ENCODE data around the gene TMEM175.
A peak's percentile ranks its signal among the peaks of the same experiment; 100 is the strongest.
"Not testable (repeated sequence)": the region's sequence is repeated elsewhere in the genome, so short reads cannot be mapped to it uniquely, and the experiment has no call there.

The TMEM175 gene

GRCh38 chr4:921830-922331 is 10.4 kb upstream of the TMEM175 start:
- FAIRE-seq (peak; percentile 97), DNase-seq (ENCODE audit: insufficient read length, low spot score) (no peak)
- TF ChIP-seq POU2F2 (IDR thresholded peaks at IDR 0.05; ENCODE audit: low read depth, low read length) (peak; percentile 99), SPI1 (IDR thresholded peaks at IDR 0.05; ENCODE audit: low read depth, low read length) (peak; percentile 77), PAX5 (IDR thresholded peaks at IDR 0.05; ENCODE audit: insufficient read depth, low read length, severe bottlenecking) (no peak)

- TF ChIP-seq SPI1 (IDR thresholded peaks at IDR 0.05; ENCODE audit: low read depth, low read length) (peak; percentile 85), POLR2AphosphoS5 (IDR thresholded peaks at IDR 0.05; ENCODE audit: low read depth, low read length) (no peak), PAX5 (IDR thresholded peaks at IDR 0.05; ENCODE audit: insufficient read depth, low read length, severe bottlenecking) (no peak), POU2F2 (IDR thresholded peaks at IDR 0.05; ENCODE audit: low read depth, low read length) (no peak), POLR2A (IDR thresholded peaks at IDR 0.05; ENCODE audit: low read depth, low read length) (no peak), TAF1 (IDR thresholded peaks at IDR 0.05; ENCODE audit: low read depth, low read length) (no peak)
- DNase-seq (ENCODE audit: insufficient read length, low spot score) (no peak), FAIRE-seq (no peak)
These were observed 7.9 kb upstream of the TMEM175 start for GRCh38 chr4:924107-925096.

- no peak for TF ChIP-seq POLR2A (IDR thresholded peaks at IDR 0.05; ENCODE audit: low read depth, low read length)
- FAIRE-seq (no peak), DNase-seq (ENCODE audit: insufficient read length, low spot score) (no peak)
These were observed 7.1 kb upstream of the TMEM175 start for GRCh38 chr4:925171-925570.

GRCh38 chr4:925771-926500 is 6.3 kb upstream of the TMEM175 start:
- DNase-seq (ENCODE audit: insufficient read length, low spot score) (no peak), FAIRE-seq (no peak)
- TF ChIP-seq POLR2AphosphoS5 (IDR thresholded peaks at IDR 0.05; ENCODE audit: low read depth, low read length) (no peak), TAF1 (IDR thresholded peaks at IDR 0.05; ENCODE audit: low read depth, low read length) (no peak), SPI1 (IDR thresholded peaks at IDR 0.05; ENCODE audit: low read depth, low read length) (no peak), POU2F2 (IDR thresholded peaks at IDR 0.05; ENCODE audit: low read depth, low read length) (no peak), PAX5 (IDR thresholded peaks at IDR 0.05; ENCODE audit: insufficient read depth, low read length, severe bottlenecking) (no peak), POLR2A (IDR thresholded peaks at IDR 0.05; ENCODE audit: low read depth, low read length) (no peak)

- TF ChIP-seq TAF1 (IDR thresholded peaks at IDR 0.05; ENCODE audit: low read depth, low read length): no peak
- TF ChIP-seq POLR2A (IDR thresholded peaks at IDR 0.05; ENCODE audit: low read depth, low read length): no peak
- TF ChIP-seq PAX5 (IDR thresholded peaks at IDR 0.05; ENCODE audit: insufficient read depth, low read length, severe bottlenecking): no peak
- TF ChIP-seq SPI1 (IDR thresholded peaks at IDR 0.05; ENCODE audit: low read depth, low read length): no peak
- TF ChIP-seq POLR2AphosphoS5 (IDR thresholded peaks at IDR 0.05; ENCODE audit: low read depth, low read length): no peak
- TF ChIP-seq POU2F2 (IDR thresholded peaks at IDR 0.05; ENCODE audit: low read depth, low read length): no peak
- DNase-seq (ENCODE audit: insufficient read length, low spot score) (no peak), FAIRE-seq (no peak)
These were observed 5.7 kb upstream of the TMEM175 start for GRCh38 chr4:926538-926937.

- DNase-seq (ENCODE audit: insufficient read length, low spot score); FAIRE-seq: not testable (repeated sequence)
These were observed 4.7 kb upstream of the TMEM175 start for GRCh38 chr4:927566-927965.

- DNase-seq (ENCODE audit: insufficient read length, low spot score) (no peak), FAIRE-seq (no peak)
- TF ChIP-seq TAF1 (IDR thresholded peaks at IDR 0.05; ENCODE audit: low read depth, low read length) (no peak), POLR2AphosphoS5 (IDR thresholded peaks at IDR 0.05; ENCODE audit: low read depth, low read length) (no peak), POLR2A (IDR thresholded peaks at IDR 0.05; ENCODE audit: low read depth, low read length) (no peak), POU2F2 (IDR thresholded peaks at IDR 0.05; ENCODE audit: low read depth, low read length) (no peak), SPI1 (IDR thresholded peaks at IDR 0.05; ENCODE audit: low read depth, low read length) (no peak), PAX5 (IDR thresholded peaks at IDR 0.05; ENCODE audit: insufficient read depth, low read length, severe bottlenecking) (no peak)
These were observed 3.0 kb upstream of the TMEM175 start for GRCh38 chr4:929096-929765.

GRCh38 chr4:930028-930551 is 2.2 kb upstream of the TMEM175 start:
- no peak for DNase-seq (ENCODE audit: insufficient read length, low spot score)
- no peak for FAIRE-seq
- TF ChIP-seq SPI1 (IDR thresholded peaks at IDR 0.05; ENCODE audit: low read depth, low read length): no peak
- no peak for TF ChIP-seq TAF1 (IDR thresholded peaks at IDR 0.05; ENCODE audit: low read depth, low read length)
- TF ChIP-seq POLR2AphosphoS5 (IDR thresholded peaks at IDR 0.05; ENCODE audit: low read depth, low read length): no peak
- TF ChIP-seq POU2F2 (IDR thresholded peaks at IDR 0.05; ENCODE audit: low read depth, low read length): no peak
- TF ChIP-seq POLR2A (IDR thresholded peaks at IDR 0.05; ENCODE audit: low read depth, low read length): no peak
- TF ChIP-seq PAX5 (IDR thresholded peaks at IDR 0.05; ENCODE audit: insufficient read depth, low read length, severe bottlenecking): no peak

- TF ChIP-seq PAX5 (IDR thresholded peaks at IDR 0.05; ENCODE audit: insufficient read depth, low read length, severe bottlenecking): no peak
- no peak for TF ChIP-seq POLR2AphosphoS5 (IDR thresholded peaks at IDR 0.05; ENCODE audit: low read depth, low read length)
- no peak for TF ChIP-seq POU2F2 (IDR thresholded peaks at IDR 0.05; ENCODE audit: low read depth, low read length)
- no peak for TF ChIP-seq SPI1 (IDR thresholded peaks at IDR 0.05; ENCODE audit: low read depth, low read length)
- TF ChIP-seq TAF1 (IDR thresholded peaks at IDR 0.05; ENCODE audit: low read depth, low read length): no peak
- no peak for TF ChIP-seq POLR2A (IDR thresholded peaks at IDR 0.05; ENCODE audit: low read depth, low read length)
- DNase-seq (ENCODE audit: insufficient read length, low spot score) (no peak), FAIRE-seq (no peak)
These were observed 1.4 kb upstream of the TMEM175 start for GRCh38 chr4:930827-931193.
